ENCODE data around the gene CRYL1. TPM values are rescaled to one million over a fixed set of nuclear protein-coding genes. Genes with fewer than 3 reads are reported as not detected.

The CRYL1 gene
- total RNA-seq, 1 experiment from 2014 or later, result 5.9 TPM

DNA sequence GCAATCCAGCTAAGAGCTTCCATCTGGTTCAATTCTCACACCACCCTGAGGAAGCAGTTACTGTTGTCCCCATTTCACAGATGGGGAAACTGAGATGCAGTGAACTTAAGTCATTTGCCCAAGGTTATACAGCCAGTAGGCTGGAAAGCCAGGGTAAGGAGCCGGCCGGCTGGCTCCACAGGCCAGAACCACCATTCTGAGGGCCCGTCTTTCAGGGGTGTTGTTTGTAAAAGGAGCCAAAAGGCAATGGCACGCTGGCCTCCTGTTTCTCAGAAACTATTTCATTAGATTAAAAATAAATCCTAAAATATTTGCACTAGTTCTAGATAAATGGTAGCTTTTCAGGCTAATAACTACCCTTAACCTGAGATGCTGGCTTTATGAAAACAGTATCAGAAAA is 114.9 kb downstream of the CRYL1 start:
- no TSS peak for BruUV-seq (replicated peaks)
- H3K4me1 ChIP-seq (ENCODE audit: insufficient read depth, low read length, poor library complexity, severe bottlenecking), result no peaks in the 10 kb centered on the region
- ChIA-PET CTCF (no interaction called here), POLR2A (ENCODE audit: low non-redundant PET) (interaction anchor here (0.6 kb wide), 1 partner anchor 11 kb away, joined by 3 read pairs; no protein-coding TSS in a partner anchor)
- no peaks in the 10 kb centered on the region for H3K36me3 ChIP-seq (ENCODE audit: insufficient read depth, low read length, poor library complexity, severe bottlenecking)
- no peak overlapping the region for H3K4me3 ChIP-seq (ENCODE audit: low read depth, low read length, poor library complexity, severe bottlenecking)
- no peak for DNase-seq (ENCODE audit: low spot score)
- H3K27ac ChIP-seq (ENCODE audit: low read depth, low read length, poor library complexity, severe bottlenecking), result no peak overlapping the region
- TF ChIP-seq EZH2 (IDR thresholded peaks at IDR 0.05; ENCODE audit: borderline replicate concordance, low read depth, low read length, poor library complexity, severe bottlenecking), result no peak
- TF ChIP-seq, protein P1, sequence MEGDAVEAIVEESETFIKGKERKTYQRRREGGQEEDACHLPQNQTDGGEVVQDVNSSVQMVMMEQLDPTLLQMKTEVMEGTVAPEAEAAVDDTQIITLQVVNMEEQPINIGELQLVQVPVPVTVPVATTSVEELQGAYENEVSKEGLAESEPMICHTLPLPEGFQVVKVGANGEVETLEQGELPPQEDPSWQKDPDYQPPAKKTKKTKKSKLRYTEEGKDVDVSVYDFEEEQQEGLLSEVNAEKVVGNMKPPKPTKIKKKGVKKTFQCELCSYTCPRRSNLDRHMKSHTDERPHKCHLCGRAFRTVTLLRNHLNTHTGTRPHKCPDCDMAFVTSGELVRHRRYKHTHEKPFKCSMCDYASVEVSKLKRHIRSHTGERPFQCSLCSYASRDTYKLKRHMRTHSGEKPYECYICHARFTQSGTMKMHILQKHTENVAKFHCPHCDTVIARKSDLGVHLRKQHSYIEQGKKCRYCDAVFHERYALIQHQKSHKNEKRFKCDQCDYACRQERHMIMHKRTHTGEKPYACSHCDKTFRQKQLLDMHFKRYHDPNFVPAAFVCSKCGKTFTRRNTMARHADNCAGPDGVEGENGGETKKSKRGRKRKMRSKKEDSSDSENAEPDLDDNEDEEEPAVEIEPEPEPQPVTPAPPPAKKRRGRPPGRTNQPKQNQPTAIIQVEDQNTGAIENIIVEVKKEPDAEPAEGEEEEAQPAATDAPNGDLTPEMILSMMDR (conservative IDR thresholded peaks at IDR 0.05; ENCODE audit: low read depth, low read length), result no peak
- no peaks in the 10 kb centered on the region for H3K9me3 ChIP-seq (ENCODE audit: low read depth, low read length, poor library complexity, severe bottlenecking)
- intact Hi-C loops (cut with micrococcal nuclease; ENCODE audit: unreplicated experiment), result no loop called here
- H3K27me3 ChIP-seq (replicated peaks; ENCODE audit: insufficient read depth, low read depth, low read length, poor library complexity), result no peaks in the 10 kb centered on the region

DNA sequence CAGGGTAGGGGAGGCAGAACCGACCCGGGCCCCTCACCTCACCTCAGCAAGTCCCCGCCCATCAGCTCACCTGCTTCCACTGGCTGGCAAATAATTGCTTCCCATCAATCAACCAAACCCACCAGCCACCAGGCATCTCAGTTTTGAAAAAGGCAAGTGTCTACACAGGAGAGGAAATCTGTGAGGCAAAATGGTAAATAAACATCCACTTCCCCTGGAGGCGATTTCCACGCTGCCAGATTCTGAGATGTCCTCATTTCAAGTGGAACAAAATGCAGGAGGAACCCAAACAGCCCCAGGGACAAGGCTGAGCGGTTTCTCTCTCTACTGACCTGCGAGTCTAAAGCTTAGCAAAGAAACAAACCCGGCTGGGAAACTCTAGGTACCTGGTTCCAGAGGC is 117.5 kb downstream of the CRYL1 start:
- H3K4me1 ChIP-seq (ENCODE audit: insufficient read depth, low read length, poor library complexity, severe bottlenecking), result no peaks in the 10 kb centered on the region
- H3K27ac ChIP-seq (ENCODE audit: low read depth, low read length, poor library complexity, severe bottlenecking), result no peak overlapping the region
- ChIA-PET CTCF (no interaction called here), POLR2A (ENCODE audit: low non-redundant PET) (no interaction called here)
- no peak for TF ChIP-seq EZH2 (IDR thresholded peaks at IDR 0.05; ENCODE audit: borderline replicate concordance, low read depth, low read length, poor library complexity, severe bottlenecking)
- TF ChIP-seq, protein P1 (conservative IDR thresholded peaks at IDR 0.05; ENCODE audit: low read depth, low read length), result no peak
- intact Hi-C loops (cut with micrococcal nuclease; ENCODE audit: unreplicated experiment), result no loop called here
- no TSS peak for BruUV-seq (replicated peaks)
- no peaks in the 10 kb centered on the region for H3K27me3 ChIP-seq (replicated peaks; ENCODE audit: insufficient read depth, low read depth, low read length, poor library complexity)
- no peaks in the 10 kb centered on the region for H3K9me3 ChIP-seq (ENCODE audit: low read depth, low read length, poor library complexity, severe bottlenecking)
- no peak for DNase-seq (ENCODE audit: low spot score)
- H3K4me3 ChIP-seq (ENCODE audit: low read depth, low read length, poor library complexity, severe bottlenecking), result no peak overlapping the region
- H3K36me3 ChIP-seq (ENCODE audit: insufficient read depth, low read length, poor library complexity, severe bottlenecking), result no peaks in the 10 kb centered on the region

DNA sequence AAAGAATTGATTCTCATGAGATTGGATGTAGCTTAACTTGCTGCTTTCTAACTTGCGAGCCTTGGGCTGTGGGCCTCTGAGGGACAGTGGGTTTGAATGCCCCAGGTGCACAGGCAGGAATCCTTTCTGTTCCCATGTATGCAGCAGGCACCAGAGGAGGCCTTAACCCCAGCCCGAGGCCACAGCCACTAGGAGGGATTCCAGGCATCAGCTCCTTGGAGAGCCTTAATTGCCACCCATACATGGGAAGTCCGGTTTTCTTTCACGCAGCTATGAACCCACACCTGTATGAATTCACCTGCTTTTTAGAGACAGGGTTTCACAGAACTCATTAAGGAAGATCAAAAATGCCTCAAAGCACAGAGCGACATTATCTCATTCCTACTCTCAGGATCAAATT is 117.9 kb downstream of the CRYL1 start:
- H3K4me1 ChIP-seq (ENCODE audit: insufficient read depth, low read length, poor library complexity, severe bottlenecking), result no peaks in the 10 kb centered on the region
- ChIA-PET POLR2A (ENCODE audit: low non-redundant PET) (no interaction called here), CTCF (no interaction called here)
- H3K27me3 ChIP-seq (replicated peaks; ENCODE audit: insufficient read depth, low read depth, low read length, poor library complexity), result no peaks in the 10 kb centered on the region
- no TSS peak for BruUV-seq (replicated peaks)
- H3K9me3 ChIP-seq (ENCODE audit: low read depth, low read length, poor library complexity, severe bottlenecking), result no peaks in the 10 kb centered on the region
- TF ChIP-seq, protein P1 (conservative IDR thresholded peaks at IDR 0.05; ENCODE audit: low read depth, low read length), result no peak
- TF ChIP-seq EZH2 (IDR thresholded peaks at IDR 0.05; ENCODE audit: borderline replicate concordance, low read depth, low read length, poor library complexity, severe bottlenecking), result no peak
- no peak overlapping the region for H3K4me3 ChIP-seq (ENCODE audit: low read depth, low read length, poor library complexity, severe bottlenecking)
- DNase-seq (ENCODE audit: low spot score), result no peak
- intact Hi-C loops (cut with micrococcal nuclease; ENCODE audit: unreplicated experiment), result no loop called here
- H3K27ac ChIP-seq (ENCODE audit: low read depth, low read length, poor library complexity, severe bottlenecking), result no peak overlapping the region
- no peaks in the 10 kb centered on the region for H3K36me3 ChIP-seq (ENCODE audit: insufficient read depth, low read length, poor library complexity, severe bottlenecking)

Measured in A673 (cell line).